ENCODE results near the gene YPEL1.

GRCh38 chr22:21738081-21738480, 2.5 kb upstream of the YPEL1 start:
- TF ChIP-seq, protein P1, sequence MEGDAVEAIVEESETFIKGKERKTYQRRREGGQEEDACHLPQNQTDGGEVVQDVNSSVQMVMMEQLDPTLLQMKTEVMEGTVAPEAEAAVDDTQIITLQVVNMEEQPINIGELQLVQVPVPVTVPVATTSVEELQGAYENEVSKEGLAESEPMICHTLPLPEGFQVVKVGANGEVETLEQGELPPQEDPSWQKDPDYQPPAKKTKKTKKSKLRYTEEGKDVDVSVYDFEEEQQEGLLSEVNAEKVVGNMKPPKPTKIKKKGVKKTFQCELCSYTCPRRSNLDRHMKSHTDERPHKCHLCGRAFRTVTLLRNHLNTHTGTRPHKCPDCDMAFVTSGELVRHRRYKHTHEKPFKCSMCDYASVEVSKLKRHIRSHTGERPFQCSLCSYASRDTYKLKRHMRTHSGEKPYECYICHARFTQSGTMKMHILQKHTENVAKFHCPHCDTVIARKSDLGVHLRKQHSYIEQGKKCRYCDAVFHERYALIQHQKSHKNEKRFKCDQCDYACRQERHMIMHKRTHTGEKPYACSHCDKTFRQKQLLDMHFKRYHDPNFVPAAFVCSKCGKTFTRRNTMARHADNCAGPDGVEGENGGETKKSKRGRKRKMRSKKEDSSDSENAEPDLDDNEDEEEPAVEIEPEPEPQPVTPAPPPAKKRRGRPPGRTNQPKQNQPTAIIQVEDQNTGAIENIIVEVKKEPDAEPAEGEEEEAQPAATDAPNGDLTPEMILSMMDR (IDR thresholded peaks at IDR 0.05) = no peak
- TF ChIP-seq EZH2 (IDR thresholded peaks at IDR 0.05; ENCODE audit: borderline replicate concordance, insufficient read depth, low read depth, low read length, poor library complexity, severe bottlenecking) = no peak

Data from B cell (primary cell).